Measurements from ENCODE around the gene TENM3. TPM values are rescaled to one million over a fixed set of nuclear protein-coding genes. Genes with fewer than 3 reads are reported as not detected.

Gene TENM3
- total and polyA plus RNA-seq, 2 experiments from 2014 or later = 16.1 to 70.9 TPM

- no peaks in the 10 kb centered on the region for H3K9me3 ChIP-seq (ENCODE audit: low read depth)
- TF ChIP-seq EZH2 (IDR thresholded peaks at IDR 0.05; ENCODE audit: borderline replicate concordance) (no peak), EZH2phosphoT487 (IDR thresholded peaks at IDR 0.05; ENCODE audit: low read depth, severe bottlenecking, unreplicated experiment) (no peak), CTCF (IDR thresholded peaks at IDR 0.05; ENCODE audit: poor library complexity) (no peak)
- no peak for DNase-seq (ENCODE audit: low spot score)
- peaks cover 18% of the 10 kb centered on the region for H3K4me1 ChIP-seq (ENCODE audit: insufficient read depth)
- peaks cover 26% of the 10 kb centered on the region for H3K79me2 ChIP-seq
- H4K20me1 ChIP-seq (ENCODE audit: insufficient read depth, poor library complexity, severe bottlenecking) = no peaks in the 10 kb centered on the region
- H3K4me3 ChIP-seq = no peak overlapping the region
- H2AFZ ChIP-seq = peak overlapping the region; percentile 16
- no peak overlapping the region for H3K27ac ChIP-seq
- H3K4me2 ChIP-seq = peak overlapping the region; percentile 59
- H3K27me3 ChIP-seq = no peaks in the 10 kb centered on the region
- H3K36me3 ChIP-seq (replicated peaks; ENCODE audit: insufficient read depth, low read depth) = no peaks in the 10 kb centered on the region
- WGBS (ENCODE audit: low lambda C conversion rate, missing lambda C conversion rate) = 19% methylated on average over 6 of the region's 6 CpGs
- no peaks in the 10 kb centered on the region for H3K9me2 ChIP-seq (replicated peaks; ENCODE audit: insufficient read depth)
Measured at GRCh38 chr4:182553653-182554052, 310.5 kb downstream of the TENM3 start.

GRCh38 chr4:182554736-182555135 is 311.5 kb downstream of the TENM3 start:
- Histone ChIP-seq H3K27ac (no peak overlapping the region), H3K4me3 (no peak overlapping the region), H3K4me2 (peak overlapping the region; percentile 59), H3K36me3 (replicated peaks; ENCODE audit: insufficient read depth, low read depth) (no peaks in the 10 kb centered on the region), H2AFZ (no peak overlapping the region), H3K4me1 (ENCODE audit: insufficient read depth) (peaks cover 16% of the 10 kb centered on the region), H4K20me1 (ENCODE audit: insufficient read depth, poor library complexity, severe bottlenecking) (no peaks in the 10 kb centered on the region), H3K79me2 (peaks cover 26% of the 10 kb centered on the region), H3K27me3 (no peaks in the 10 kb centered on the region), H3K9me2 (replicated peaks; ENCODE audit: insufficient read depth) (no peaks in the 10 kb centered on the region), H3K9me3 (ENCODE audit: low read depth) (no peaks in the 10 kb centered on the region)
- DNase-seq (ENCODE audit: low spot score) = no peak
- 75% methylated on average over 7 of the region's 7 CpGs for WGBS (ENCODE audit: low lambda C conversion rate, missing lambda C conversion rate)
- TF ChIP-seq EZH2 (IDR thresholded peaks at IDR 0.05; ENCODE audit: borderline replicate concordance) = no peak
- no peak for TF ChIP-seq EZH2phosphoT487 (IDR thresholded peaks at IDR 0.05; ENCODE audit: low read depth, severe bottlenecking, unreplicated experiment)
- no peak for TF ChIP-seq CTCF (IDR thresholded peaks at IDR 0.05; ENCODE audit: poor library complexity)

- H3K9me3 ChIP-seq (ENCODE audit: low read depth) = no peaks in the 10 kb centered on the region
- H3K4me2 ChIP-seq = no peak overlapping the region
- no peak overlapping the region for H2AFZ ChIP-seq
- H3K27ac ChIP-seq = no peak overlapping the region
- peaks cover 7% of the 10 kb centered on the region for H3K4me1 ChIP-seq (ENCODE audit: insufficient read depth)
- TF ChIP-seq CTCF (IDR thresholded peaks at IDR 0.05; ENCODE audit: poor library complexity) (no peak), EZH2 (IDR thresholded peaks at IDR 0.05; ENCODE audit: borderline replicate concordance) (no peak), EZH2phosphoT487 (IDR thresholded peaks at IDR 0.05; ENCODE audit: low read depth, severe bottlenecking, unreplicated experiment) (no peak)
- 39% methylated on average over 1 of the region's 1 CpG for WGBS (ENCODE audit: low lambda C conversion rate, missing lambda C conversion rate)
- no peaks in the 10 kb centered on the region for H4K20me1 ChIP-seq (ENCODE audit: insufficient read depth, poor library complexity, severe bottlenecking)
- H3K27me3 ChIP-seq = no peaks in the 10 kb centered on the region
- no peaks in the 10 kb centered on the region for H3K36me3 ChIP-seq (replicated peaks; ENCODE audit: insufficient read depth, low read depth)
- H3K9me2 ChIP-seq (replicated peaks; ENCODE audit: insufficient read depth) = no peaks in the 10 kb centered on the region
- no peak overlapping the region for H3K4me3 ChIP-seq
- DNase-seq (ENCODE audit: low spot score) = peak; percentile 71
- peaks cover 23% of the 10 kb centered on the region for H3K79me2 ChIP-seq
Measured at GRCh38 chr4:182555997-182556418, 312.8 kb downstream of the TENM3 start.

GRCh38 chr4:182556580-182556979 is 313.4 kb downstream of the TENM3 start:
- H3K79me2 ChIP-seq = peaks cover 23% of the 10 kb centered on the region
- H3K27me3 ChIP-seq = no peaks in the 10 kb centered on the region
- DNase-seq (ENCODE audit: low spot score) = no peak
- no peaks in the 10 kb centered on the region for H3K9me2 ChIP-seq (replicated peaks; ENCODE audit: insufficient read depth)
- no peaks in the 10 kb centered on the region for H3K9me3 ChIP-seq (ENCODE audit: low read depth)
- no peak overlapping the region for H3K4me2 ChIP-seq
- H3K4me1 ChIP-seq (ENCODE audit: insufficient read depth) = peaks cover 7% of the 10 kb centered on the region
- H3K27ac ChIP-seq = peak overlapping the region; percentile 8
- WGBS (ENCODE audit: low lambda C conversion rate, missing lambda C conversion rate) = 57% methylated on average over 3 of the region's 3 CpGs
- H3K4me3 ChIP-seq = no peak overlapping the region
- no peaks in the 10 kb centered on the region for H4K20me1 ChIP-seq (ENCODE audit: insufficient read depth, poor library complexity, severe bottlenecking)
- H3K36me3 ChIP-seq (replicated peaks; ENCODE audit: insufficient read depth, low read depth) = no peaks in the 10 kb centered on the region
- TF ChIP-seq EZH2 (IDR thresholded peaks at IDR 0.05; ENCODE audit: borderline replicate concordance) (no peak), CTCF (IDR thresholded peaks at IDR 0.05; ENCODE audit: poor library complexity) (no peak), EZH2phosphoT487 (IDR thresholded peaks at IDR 0.05; ENCODE audit: low read depth, severe bottlenecking, unreplicated experiment) (no peak)
- no peak overlapping the region for H2AFZ ChIP-seq

Data from hepatocyte (in vitro differentiated cells).